CD4-positive, alpha-beta T cell treated with Interleukin-6 at 100 ng/mL for 8 hours (primary cell): Measurements from ENCODE around the gene TBC1D1.
A peak's percentile ranks its signal among the peaks of the same experiment; 100 is the strongest.

Experiments
- DNase-seq: peaks from one replicate; pipeline ENCODE4 v3.0.0-alpha.2; 2020; ENCODE audit warnings: mixed read lengths, low spot score

The TBC1D1 gene

GRCh38 chr4:38102957-38103588 lies 212.2 kb downstream of the TBC1D1 start:
- no peak for DNase-seq

DNA sequence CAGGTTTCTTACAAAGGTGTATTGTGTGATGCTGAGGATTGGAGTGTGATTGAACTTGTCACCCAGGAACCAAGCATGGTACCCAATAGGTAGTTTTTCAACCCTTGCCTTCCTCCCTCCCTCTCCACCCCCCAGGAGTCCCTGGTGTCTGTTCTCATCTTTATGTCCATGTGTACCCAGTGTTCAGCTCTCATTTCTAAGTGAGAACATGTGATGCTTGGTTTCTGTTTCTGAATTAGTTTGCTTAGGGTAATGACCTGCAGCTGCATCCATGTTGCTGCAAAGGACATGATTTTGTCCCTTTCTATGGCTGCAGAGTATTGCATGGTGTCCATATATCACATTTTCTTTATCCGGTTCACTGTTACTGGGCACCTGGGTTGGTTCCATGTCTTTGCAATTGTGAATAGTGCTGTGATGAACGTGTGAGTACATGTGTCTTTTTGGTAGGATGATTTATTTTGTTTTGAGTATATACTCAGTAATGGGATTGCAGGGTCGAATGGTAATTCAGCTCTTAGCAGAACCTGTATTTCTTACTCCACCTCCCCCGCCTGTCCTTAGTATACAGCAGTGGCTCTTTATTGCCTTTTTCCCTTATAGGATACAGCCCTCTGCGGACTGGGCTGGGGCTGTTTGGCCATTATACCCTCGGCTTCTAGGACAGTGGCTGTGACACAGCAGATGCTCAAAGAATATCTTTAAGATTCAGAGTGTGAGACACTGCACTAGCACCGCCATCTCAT lies 214.8 kb downstream of the TBC1D1 start:
- DNase-seq, result no peak

DNA sequence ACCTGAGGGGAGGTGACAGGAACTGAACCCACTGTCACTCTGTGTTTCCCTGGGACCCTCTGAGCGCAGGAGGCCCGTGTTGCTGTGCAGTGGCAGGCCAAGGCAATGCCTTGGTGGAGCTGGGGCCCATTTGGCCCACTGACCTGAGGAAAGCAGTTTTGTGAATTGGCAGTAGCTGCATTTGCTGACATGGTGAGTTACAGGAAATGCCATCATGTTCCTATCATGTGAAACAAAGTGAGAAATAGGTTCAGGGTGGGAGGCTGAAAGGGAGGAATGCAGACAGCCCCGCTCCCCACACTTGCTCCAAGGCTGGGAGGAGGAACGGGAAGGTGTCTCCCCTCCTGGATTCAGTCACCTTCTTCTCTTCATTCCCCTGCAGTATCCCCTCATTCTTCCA lies 215.4 kb downstream of the TBC1D1 start:
- no peak for DNase-seq

- DNase-seq, result no peak
Observed at GRCh38 chr4:38106886-38107514, 216.1 kb downstream of the TBC1D1 start.

DNA sequence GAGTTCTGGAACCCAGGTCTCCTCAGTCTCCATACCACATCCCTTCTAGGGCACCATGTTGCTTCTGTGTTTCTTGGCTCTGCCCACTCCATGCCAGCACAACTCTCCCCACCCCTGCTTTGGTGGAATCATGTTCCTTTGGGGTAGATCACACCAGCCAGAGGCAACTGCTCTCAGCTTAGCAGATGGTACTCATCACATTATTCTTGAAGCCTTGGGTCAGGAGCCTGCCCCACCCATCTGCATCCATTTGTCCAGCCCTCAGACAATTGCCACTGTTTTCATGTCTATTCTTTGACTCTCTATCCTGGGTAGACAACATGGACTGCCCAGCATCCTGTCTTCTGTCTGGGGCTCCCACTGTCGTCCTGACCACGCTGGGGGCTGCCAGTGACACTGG lies 216.9 kb downstream of the TBC1D1 start:
- no peak for DNase-seq

- DNase-seq, result no peak
Observed at GRCh38 chr4:38109370-38109769, 218.5 kb downstream of the TBC1D1 start.

GRCh38 chr4:38109896-38110295 lies 219.0 kb downstream of the TBC1D1 start:
- no peak for DNase-seq

DNA sequence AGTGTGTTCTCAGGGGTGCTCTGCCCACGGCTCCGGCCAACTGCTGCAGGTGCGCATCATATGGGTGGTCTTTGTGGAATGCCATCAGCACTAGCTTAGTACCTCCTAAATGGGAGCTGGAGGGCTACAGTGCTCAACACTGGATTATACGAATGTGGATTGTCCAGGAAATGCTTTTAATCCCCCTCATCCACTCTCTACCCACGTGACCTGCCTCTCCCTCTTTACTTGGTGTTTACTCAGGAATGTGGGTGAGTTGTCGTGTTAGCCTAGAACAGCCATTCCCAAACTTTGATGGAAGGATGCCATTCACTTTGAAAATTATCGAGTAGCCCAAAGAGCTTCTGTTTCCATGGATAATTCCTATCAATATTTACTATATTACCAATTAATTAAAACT lies 220.1 kb downstream of the TBC1D1 start:
- DNase-seq, result no peak

- no peak for DNase-seq
Observed at GRCh38 chr4:38111717-38112116, 220.8 kb downstream of the TBC1D1 start.

GRCh38 chr4:38113132-38113531 lies 222.2 kb downstream of the TBC1D1 start:
- DNase-seq, result no peak

GRCh38 chr4:38113551-38113950 lies 222.7 kb downstream of the TBC1D1 start:
- DNase-seq, result no peak

GRCh38 chr4:38114386-38115150 lies 223.7 kb downstream of the TBC1D1 start:
- DNase-seq, result no peak

DNA sequence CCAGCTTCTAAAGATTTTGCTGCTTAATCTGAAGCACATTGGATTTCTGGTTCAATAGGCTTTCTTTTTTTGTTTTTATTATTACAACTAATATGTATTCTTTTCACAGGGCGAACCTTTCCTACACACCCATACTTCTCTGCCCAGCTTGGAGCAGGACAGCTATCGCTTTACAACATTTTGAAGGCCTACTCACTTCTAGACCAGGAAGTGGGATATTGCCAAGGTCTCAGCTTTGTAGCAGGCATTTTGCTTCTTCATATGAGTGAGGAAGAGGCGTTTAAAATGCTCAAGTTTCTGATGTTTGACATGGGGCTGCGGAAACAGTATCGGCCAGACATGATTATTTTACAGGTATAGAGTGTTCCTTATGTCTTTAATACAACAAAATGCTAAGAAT lies 224.7 kb downstream of the TBC1D1 start:
- DNase-seq, result no peak

GRCh38 chr4:38117591-38117990 lies 226.7 kb downstream of the TBC1D1 start:
- no peak for DNase-seq

GRCh38 chr4:38119668-38120385 lies 228.9 kb downstream of the TBC1D1 start:
- no peak for DNase-seq

GRCh38 chr4:38120772-38121171 lies 229.9 kb downstream of the TBC1D1 start:
- DNase-seq, result no peak

DNA sequence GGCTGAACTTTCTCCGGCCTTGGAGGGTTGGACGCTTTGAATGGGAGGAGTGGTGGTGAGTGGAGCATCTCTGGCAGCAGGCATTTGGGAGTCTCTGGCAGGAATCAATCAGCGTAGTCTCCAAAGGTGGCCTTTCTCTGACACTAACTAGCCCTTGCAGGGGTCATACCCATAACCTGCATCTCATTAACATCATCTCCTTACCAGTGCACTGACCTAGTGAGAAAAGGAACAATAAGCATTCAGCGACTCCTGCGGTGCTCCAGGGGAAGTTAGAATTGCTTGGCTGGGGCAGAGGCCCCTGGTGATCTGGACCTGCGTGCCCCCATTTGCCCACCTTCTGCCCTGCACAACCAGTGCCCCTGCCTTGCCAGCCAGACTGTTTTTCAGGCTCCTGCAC lies 231.2 kb downstream of the TBC1D1 start:
- no peak for DNase-seq

DNA sequence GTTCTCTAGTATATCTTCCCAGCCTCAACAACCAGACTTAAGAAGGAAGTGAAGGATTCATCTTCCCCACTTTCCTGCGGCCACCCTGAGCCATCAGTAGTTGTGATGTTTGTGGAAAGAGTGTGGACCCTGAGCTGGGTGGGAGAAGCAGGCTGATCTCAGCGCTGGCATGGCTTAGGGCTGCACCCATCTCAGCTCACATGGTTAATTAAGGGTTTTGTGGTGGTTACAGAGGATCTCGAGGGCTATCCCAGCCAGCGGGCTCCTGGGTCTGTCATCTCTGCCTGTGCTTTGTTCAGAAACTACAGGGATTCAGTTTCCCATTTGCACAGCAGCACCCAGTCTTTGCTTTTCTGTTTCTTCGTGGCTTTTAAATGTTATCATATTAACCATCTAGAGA lies 232.7 kb downstream of the TBC1D1 start:
- no peak for DNase-seq

DNA sequence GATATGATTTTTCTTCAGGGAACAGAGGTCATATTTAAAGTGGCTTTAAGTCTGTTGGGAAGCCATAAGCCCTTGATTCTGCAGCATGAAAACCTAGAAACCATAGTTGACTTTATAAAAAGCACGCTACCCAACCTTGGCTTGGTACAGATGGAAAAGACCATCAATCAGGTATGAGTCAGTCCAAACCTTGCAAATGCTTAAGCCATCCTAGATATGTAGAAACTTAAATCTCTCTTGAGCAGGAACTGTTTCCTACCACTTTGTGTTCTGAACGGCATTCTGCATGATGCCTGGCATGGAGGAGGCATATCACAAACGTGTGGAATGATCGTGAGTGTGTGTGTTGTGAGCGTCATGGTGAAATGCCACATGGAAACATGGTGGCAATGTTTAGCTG lies 234.1 kb downstream of the TBC1D1 start:
- DNase-seq, result no peak

GRCh38 chr4:38125816-38126215 lies 234.9 kb downstream of the TBC1D1 start:
- DNase-seq, result no peak

DNA sequence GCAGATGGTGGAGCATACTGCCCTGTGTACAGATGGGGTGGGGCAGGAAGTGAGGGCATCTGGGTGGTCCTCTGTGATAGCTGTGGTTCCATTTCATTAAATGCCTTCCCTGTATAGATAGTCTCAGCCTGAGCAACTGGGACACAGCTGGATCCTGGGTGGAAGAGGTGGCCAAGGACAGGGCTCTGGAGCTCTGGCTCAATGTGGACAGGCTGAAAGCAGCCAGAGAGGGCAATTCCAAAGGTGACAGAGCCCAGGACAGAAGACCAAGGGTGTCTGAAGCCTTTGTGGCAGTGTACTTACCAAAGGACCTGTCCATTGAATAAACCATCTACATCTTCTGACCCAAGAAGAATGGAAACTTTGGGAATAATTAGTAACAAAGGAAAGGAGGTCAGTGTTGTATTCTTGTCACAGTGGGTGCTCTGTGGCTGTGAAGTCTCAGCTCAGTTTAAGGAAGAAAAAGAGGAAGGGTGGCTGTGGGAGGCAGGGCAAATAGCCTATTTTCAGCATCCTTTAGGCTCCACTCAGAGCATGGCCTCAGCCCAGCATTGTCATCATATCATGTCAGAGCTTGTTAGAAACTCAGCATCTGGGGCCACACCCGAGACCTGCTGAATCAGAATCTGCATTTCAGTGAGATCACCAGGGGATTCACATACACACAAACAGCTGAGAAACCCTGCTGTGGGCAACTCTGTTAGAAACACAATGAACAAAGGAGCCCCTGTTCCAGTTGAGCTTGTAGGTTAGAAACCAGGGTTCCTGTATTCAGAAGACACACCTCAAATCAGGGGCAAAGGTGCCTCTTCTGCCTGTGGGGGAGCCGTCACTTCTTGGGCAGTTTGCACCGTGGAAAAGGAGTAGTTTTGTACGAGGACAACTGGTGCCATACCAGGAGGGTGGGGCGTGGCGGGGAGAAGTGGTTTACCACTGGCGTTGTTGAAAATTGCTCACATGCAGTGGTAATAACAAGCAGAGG lies 237.9 kb downstream of the TBC1D1 start:
- DNase-seq, result peak; percentile 55
